GM18499 (cell line): ENCODE results near the gene TFCP2.

Experiments used
- ATAC-seq: cut with Tn5 transposase; IDR thresholded peaks from one replicate; pipeline ENCODE4 v1.9.1; 2021; ENCODE audit warnings: moderate number of reproducible peaks; ENCODE audit not compliant: insufficient read depth, unreplicated experiment

TFCP2 gene

GRCh38 chr12:51051787-51052186, 121.1 kb downstream of the TFCP2 start:
- ATAC-seq = no peak

GRCh38 chr12:51049525-51049924, 123.4 kb downstream of the TFCP2 start:
- ATAC-seq = no peak

GRCh38 chr12:51048661-51049251, 124.2 kb downstream of the TFCP2 start:
- ATAC-seq = no peak

- ATAC-seq = peak; percentile 90
Observed at GRCh38 chr12:51047655-51048540, 125.0 kb downstream of the TFCP2 start, which contains the start of gene LETMD1. TSS of gene LETMD1 (plus strand) at chr12:51048327. CDS start at chr12:51048357, 30 bp downstream.
